Ovary (tissue), 3 donors: ENCODE data around the gene PID1.

Source experiments
- EP300 ChIP-seq: sonication (generic); formaldehyde crosslinking; IDR thresholded peaks from one replicate; pipeline ENCODE4 v1.6.1; 2017; ENCODE audit warnings: antibody characterized with exemption
- POLR2A ChIP-seq: fragments of 450-650 bp; IDR thresholded peaks from one replicate; pipeline ENCODE4 v1.6.1; 2017; ENCODE audit warnings: antibody characterized with exemption, mild to moderate bottlenecking, moderate library complexity
- TF ChIP-seq, protein P1 (sequence below), 3 donors: fragments of 450-650 bp in 2 of 3; fragments of 200-600 bp in 1 of 3; IDR thresholded peaks; one replicate each; pipeline versions ENCODE4 v1.5.1 to v1.8.0; 2016 to 2022; ENCODE audit warnings: antibody characterized with exemption in 3 of 3, mild to moderate bottlenecking in 1 of 3
- donor health status: DM: no; HTN: no; CAD: no.

- TF ChIP-seq, protein P1, sequence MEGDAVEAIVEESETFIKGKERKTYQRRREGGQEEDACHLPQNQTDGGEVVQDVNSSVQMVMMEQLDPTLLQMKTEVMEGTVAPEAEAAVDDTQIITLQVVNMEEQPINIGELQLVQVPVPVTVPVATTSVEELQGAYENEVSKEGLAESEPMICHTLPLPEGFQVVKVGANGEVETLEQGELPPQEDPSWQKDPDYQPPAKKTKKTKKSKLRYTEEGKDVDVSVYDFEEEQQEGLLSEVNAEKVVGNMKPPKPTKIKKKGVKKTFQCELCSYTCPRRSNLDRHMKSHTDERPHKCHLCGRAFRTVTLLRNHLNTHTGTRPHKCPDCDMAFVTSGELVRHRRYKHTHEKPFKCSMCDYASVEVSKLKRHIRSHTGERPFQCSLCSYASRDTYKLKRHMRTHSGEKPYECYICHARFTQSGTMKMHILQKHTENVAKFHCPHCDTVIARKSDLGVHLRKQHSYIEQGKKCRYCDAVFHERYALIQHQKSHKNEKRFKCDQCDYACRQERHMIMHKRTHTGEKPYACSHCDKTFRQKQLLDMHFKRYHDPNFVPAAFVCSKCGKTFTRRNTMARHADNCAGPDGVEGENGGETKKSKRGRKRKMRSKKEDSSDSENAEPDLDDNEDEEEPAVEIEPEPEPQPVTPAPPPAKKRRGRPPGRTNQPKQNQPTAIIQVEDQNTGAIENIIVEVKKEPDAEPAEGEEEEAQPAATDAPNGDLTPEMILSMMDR (IDR thresholded peaks at IDR 0.05): no peak
- TF ChIP-seq POLR2A (no peak), EP300 (no peak)
Measured at GRCh38 chr2:229141424-229142025, 129.6 kb downstream of the PID1 start.
